Fibroblast of lung (primary cell): Measurements from ENCODE around the gene PRSS22.

Experiments
- EZH2 ChIP-seq: IDR thresholded peaks from 2 replicates; pipeline ENCODE4 v1.5.1; 2012; ENCODE audit warnings: low read length, control low read depth, mild to moderate bottlenecking; ENCODE audit errors: missing control alignments
- TF ChIP-seq, protein P1 (sequence below), 2 donors: IDR thresholded peaks in 1 of 2; conservative IDR thresholded peaks in 1 of 2; 1 replicate in 1 of 2; 2 replicates in 1 of 2; pipeline ENCODE4 v1.5.1; 2011 to 2012; ENCODE audit warnings: low read length in 2 of 2, control low read depth in 1 of 2, inconsistent platforms in 1 of 2, low read depth in 1 of 2, mild to moderate bottlenecking in 1 of 2

DNA sequence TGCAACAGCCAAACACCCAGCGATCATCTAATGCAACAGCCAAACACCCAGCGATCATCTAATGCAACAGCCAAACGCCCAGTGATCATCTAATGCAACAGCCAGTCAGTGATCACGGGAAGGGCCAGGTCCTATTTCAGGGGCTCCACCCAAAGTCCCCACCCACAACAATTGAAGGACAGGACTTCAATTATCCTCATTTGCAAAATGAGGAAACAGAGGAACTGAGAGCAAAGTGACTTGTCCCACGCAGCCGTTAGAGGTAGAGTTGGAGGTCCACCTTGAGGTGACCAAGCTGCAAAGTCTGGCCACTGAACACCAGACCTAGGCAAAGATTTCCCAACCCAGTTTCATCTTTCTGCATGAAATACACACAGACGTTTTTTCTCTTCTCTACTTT, 24.2 kb downstream of the PRSS22 start:
- TF ChIP-seq, protein P1, sequence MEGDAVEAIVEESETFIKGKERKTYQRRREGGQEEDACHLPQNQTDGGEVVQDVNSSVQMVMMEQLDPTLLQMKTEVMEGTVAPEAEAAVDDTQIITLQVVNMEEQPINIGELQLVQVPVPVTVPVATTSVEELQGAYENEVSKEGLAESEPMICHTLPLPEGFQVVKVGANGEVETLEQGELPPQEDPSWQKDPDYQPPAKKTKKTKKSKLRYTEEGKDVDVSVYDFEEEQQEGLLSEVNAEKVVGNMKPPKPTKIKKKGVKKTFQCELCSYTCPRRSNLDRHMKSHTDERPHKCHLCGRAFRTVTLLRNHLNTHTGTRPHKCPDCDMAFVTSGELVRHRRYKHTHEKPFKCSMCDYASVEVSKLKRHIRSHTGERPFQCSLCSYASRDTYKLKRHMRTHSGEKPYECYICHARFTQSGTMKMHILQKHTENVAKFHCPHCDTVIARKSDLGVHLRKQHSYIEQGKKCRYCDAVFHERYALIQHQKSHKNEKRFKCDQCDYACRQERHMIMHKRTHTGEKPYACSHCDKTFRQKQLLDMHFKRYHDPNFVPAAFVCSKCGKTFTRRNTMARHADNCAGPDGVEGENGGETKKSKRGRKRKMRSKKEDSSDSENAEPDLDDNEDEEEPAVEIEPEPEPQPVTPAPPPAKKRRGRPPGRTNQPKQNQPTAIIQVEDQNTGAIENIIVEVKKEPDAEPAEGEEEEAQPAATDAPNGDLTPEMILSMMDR (conservative IDR thresholded peaks at IDR 0.05 in 1 of 2, IDR thresholded peaks at IDR 0.05 in 1 of 2; ENCODE audit: low read depth in 1 of 2, low read length in 2 of 2): no peak
- no peak for TF ChIP-seq EZH2
